GM21576 (cell line): ENCODE results near the gene ACADVL.

Experiments
- ATAC-seq: cut with Tn5 transposase; IDR thresholded peaks from one replicate; pipeline ENCODE4 v1.9.1; 2021; ENCODE audit warnings: mild to moderate bottlenecking, moderate library complexity; ENCODE audit not compliant: unreplicated experiment

The ACADVL gene

DNA sequence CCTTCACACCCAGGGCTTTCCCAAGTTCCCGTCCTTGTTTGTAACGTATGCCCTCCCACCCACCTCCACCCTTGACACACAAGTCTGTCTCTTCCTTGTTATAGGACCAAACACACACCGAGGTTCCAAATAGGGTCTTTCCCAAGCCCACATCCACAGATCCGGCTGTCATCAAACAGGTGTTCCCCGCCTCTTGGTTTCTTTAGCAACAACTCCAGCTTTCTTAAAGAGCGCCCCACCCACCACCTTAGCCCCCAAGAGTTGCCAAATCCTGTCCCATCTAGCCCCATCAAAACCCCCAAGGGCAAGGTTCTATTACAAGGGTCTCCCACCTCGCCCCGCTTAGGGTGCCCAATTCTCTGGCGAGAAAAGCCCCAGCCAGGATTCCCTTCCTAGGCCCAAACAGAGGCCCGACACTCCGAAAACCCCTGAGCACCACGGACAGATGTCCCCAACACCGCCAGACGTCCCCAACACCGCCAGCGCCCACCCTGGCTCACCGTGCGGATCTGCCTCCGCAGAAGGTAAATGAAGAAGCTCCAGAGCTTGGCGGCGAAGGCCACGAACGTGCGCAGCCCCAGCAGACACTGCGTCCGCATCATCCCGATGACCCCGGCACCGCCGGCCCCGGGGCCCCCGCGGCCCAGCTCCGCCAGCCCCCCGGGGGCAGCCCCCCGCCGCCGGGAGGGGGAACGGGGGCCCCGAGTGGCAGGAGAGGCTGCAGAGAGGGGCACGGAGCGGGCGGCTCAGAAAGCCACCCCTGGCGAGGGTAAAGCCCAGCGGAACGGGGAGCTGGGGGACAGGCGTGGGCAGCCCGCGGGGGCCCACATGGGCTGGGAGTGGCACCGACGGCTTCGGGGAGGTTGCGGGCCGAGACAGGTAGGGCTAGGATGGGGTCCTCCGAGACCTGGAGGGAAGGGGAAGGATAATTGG is 31.2 kb downstream of the ACADVL start:
- no peak for ATAC-seq

DNA sequence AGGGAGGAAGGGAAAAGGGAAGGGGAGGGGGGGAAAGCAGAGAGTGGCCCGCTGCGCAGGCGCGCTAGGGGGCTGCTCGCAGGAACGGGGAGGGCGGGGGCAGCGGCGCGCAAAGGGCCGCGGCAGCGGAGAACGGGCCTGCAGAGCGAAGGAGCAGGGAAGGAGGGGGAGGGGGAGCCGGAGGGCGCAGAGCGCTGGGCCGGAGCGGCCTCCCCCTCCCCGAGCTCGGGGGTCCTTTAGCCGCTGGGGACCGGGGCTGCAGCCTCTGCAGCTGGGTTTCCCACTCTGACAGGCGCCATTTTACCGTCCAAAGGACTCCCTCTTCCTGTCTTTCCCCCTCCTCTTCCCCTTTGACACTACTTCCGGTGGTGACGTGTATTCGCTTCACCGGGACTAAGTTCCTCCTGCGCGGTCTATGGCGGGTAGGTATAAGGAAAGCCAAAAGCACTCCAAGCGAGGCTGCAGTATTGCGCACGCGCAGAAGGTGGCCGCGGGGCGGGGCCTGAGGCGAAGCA is 32.0 kb downstream of the ACADVL start, which contains the start of gene CTDNEP1:
TSS of gene CTDNEP1 (minus strand) at position 74 of the 515 bp plus-strand sequence. CDS start 438 bp downstream, outside the sequence.
- peak; percentile 76 for ATAC-seq

GRCh38 chr17:7252176-7253043 is 32.7 kb downstream of the ACADVL start, which contains the start of gene ELP5:
Gene ELP5 (plus strand): TSS chr17:7252215. CDS start chr17:7252551, 336 bp downstream.
- ATAC-seq = peak; percentile 51

GRCh38 chr17:7253082-7253481 is 33.3 kb downstream of the ACADVL start:
- ATAC-seq = no peak

GRCh38 chr17:7254511-7254910 is 34.8 kb downstream of the ACADVL start:
- ATAC-seq = no peak

DNA sequence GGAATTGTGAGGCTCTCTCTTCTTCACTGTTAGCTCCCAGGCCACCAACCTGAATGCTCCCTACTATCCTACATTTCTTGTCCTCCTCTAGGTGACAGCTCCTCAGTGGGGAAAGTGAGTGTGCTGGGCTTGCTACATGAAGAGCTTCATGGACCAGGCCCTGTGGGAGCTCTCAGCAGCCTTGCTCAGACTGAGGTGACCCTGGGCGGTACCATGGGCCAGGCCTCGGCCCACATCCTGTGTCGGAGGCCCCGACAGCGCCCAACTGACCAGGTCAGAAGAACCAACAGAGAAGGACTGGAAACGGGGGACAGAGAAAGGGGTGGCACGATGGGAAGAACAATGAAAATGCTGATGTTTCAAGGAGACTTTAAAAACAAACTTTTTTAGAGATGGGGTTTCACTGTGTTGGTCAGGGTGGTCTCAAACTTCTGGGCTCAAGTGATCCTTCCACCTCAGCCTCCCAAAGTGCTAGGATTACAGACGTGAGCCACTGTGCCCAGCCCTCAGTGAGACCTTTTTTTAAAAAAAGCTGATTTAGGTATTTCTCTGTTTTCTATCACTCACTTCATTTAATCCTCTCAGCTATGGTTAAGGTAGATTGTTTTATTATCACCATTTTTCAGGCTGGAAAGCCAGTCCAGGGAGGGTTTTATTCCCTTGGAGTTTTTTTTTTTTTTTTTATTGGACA is 37.2 kb downstream of the ACADVL start:
- no peak for ATAC-seq

- no peak for ATAC-seq
Observed at GRCh38 chr17:7258731-7259554, 39.2 kb downstream of the ACADVL start.

DNA sequence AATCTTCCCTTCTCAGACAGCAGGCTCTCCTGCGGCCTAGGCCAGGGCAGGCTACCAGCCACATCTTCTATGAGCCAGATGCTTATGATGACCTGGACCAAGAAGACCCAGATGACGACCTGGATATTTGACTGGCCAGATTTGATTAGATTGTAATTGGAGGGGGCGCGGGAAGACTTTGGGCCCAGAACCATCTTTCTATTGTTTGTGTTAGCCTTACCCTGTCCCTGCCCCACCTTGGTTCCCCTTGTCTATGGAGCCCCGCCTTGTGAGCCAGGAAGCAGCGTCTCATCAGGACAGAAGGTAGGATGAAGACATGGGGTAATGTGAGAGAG is 39.8 kb downstream of the ACADVL start:
- no peak for ATAC-seq

- ATAC-seq = no peak
Observed at GRCh38 chr17:7260151-7260550, 40.4 kb downstream of the ACADVL start.

GRCh38 chr17:7260651-7261378 is 41.1 kb downstream of the ACADVL start:
- no peak for ATAC-seq

GRCh38 chr17:7261379-7262191 is 41.8 kb downstream of the ACADVL start:
- ATAC-seq = no peak

- no peak for ATAC-seq
Observed at GRCh38 chr17:7262192-7262934, 42.6 kb downstream of the ACADVL start, which contains the start of gene CLDN7. Gene CLDN7 (minus strand): TSS chr17:7262478. CDS start chr17:7262043, 435 bp downstream.

DNA sequence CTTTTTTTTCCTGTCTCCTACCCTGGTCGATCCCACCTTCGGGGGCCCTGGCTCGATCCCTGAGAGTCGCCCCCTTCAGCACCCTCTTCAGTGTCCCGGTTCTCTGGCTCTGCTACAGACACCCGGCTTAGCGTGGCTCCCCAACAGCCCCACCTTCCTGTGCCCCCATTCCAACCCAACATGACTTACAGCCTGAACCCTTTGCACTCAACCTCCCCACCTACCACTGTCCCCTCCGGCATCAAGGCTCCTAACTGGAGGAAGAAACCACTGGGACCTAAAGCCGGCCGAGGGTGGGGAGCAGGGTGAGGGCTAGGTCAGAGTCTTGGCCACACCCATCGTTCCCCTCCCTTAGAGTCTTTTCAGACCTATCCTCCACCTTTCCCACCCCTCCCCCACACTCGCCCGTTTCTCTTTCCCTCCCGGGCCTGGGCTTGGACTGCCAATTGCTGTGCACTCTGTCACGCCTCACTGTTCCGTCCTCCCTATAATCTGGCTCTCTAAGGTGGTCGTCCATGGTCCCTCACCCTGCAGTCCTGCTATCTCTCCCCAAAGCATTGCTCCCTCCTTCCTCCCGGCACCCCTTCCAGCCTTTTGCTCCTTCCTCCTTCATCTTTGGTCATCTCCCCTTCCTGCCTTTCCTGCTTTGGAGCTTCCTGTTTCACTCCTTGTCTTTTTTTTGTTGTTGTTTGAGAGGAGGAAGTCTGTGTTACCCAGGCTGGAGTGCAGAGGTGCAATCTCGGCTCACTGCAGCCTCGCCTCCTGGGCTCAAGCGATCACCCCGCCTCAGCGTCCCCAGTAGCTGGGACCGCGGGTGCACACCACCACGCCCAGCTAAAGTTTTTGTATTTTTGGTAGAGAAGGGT is 43.4 kb downstream of the ACADVL start:
- ATAC-seq = no peak

- ATAC-seq = no peak
Observed at GRCh38 chr17:7263801-7264078, 44.0 kb downstream of the ACADVL start.

DNA sequence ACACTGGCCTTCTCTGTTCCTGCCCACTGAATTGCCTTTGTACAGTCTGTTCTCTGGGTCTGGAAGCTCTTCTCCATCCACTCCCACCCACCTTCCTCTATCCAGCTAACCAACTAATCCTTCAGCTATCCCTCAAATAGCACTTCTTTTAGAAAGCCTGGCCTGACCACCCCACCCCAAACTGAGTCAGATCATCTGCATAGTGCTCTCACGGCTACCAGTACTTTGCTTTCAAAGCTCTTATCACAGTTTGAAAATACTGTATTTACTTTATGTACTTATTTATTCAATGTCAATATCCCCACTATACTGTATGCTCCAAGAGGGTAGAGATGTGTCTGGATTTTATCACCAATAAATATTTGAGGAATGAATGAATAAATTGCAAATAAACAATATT is 47.0 kb downstream of the ACADVL start:
- ATAC-seq = no peak
